HG03442 (cell line): ENCODE measurements around the gene TASP1.
"Not testable (repeated sequence)": the region's sequence is repeated elsewhere in the genome, so short reads cannot be mapped to it uniquely, and the experiment has no call there.

ENCODE experiments used
- ATAC-seq: cut with Tn5 transposase; IDR thresholded peaks from one replicate; pipeline ENCODE4 v1.9.1; 2021; ENCODE audit warnings: mild to moderate bottlenecking, moderate library complexity; ENCODE audit not compliant: unreplicated experiment

The TASP1 gene

DNA sequence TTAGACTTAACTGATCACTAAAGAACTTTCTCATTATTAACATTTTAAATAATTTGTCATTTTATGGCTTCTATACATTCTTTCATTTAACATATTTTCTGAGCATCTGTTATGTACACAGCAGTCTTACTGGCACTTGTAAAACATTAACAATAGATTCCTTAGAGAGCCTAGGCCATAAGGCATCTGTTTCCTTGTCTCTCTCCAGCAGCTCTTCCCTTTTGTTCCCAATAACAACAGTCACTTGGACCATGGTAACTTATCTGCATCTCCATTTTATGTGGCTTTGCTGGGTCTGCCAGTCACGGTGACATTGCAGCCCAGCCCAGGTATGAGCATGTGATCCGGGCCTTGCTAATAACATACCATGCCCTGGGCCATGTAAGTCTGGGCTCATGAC, 11.7 kb upstream of the TASP1 start:
- no peak for ATAC-seq

DNA sequence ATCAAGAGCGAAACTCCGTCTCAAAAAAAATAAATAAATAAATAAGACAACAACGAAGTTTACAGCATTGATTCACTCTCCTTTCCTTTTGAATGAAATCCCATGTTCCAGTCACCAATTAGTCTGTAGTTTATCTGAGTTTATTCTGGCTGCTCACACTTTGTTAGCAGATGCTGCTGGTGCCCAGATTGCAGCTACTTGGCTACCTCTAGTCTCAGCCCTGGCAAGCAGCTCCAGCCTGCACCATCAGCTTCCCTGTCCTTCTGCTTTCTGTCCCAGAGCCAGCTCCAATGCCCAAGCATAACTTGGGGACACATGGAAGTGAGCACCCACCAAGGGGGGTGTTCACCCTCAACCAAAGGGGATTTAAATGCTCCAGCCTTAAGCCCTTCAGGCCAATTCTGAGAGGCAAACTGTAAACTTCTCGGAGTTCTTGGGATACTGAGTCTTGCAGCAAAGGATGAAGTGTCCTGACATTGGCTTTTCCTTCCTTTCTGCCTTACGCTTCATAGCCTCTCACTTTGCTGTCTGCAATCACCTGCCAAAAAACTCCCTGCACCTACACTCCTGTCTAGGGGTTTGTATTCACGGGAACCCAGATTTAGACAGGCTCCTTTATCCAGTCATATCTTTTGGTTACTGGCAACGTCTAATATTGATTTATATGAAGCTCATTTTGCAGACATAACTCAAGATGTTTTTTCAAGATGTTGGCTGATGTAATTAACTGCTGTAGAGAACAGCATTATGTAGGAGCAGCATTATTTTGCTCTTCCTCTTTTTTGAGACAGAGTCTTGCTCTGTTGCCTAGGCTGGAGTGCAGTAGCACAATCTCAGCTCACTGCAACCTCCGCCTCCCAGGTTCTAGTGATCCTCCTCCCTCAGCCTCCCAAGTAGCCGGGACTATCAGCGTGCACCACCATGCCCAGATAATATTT, 9.8 kb upstream of the TASP1 start:
- ATAC-seq: no peak

DNA sequence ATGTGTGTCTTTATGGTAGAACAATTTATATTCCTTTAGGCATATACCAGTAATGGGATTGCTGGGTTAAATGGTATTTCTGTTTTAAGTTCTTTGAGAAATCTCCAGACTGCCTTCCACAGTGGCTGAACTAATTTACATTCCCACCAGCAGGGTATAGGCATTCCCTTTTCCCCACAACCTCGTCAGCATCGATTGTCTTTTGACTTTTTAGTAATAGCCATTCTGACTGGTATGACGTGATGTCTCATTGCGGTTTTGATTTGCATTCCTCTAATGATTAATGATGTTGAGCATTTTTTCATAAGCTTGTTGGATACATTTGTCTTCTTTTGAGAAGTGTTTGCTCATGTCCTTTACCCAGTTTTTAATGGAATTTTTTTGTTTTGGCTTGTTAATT, 5.3 kb upstream of the TASP1 start:
- ATAC-seq: no peak

DNA sequence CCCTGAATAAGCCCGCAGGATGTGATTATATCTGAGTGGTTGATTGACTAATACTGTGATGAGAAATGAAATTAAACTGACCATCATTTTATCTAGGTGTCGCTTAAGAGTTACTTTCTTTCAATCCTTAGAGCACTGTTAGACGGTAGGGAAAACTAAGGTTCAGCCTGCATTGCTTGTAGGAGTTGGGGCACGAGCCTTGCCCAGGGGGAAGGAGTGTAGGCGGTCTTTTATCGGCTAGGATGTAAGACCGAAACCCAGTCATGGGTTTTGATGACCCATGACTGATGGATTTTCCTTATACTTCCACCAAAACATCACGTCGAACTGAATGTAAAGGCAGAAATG, 392 bp upstream of the TASP1 start:
- no peak for ATAC-seq

DNA sequence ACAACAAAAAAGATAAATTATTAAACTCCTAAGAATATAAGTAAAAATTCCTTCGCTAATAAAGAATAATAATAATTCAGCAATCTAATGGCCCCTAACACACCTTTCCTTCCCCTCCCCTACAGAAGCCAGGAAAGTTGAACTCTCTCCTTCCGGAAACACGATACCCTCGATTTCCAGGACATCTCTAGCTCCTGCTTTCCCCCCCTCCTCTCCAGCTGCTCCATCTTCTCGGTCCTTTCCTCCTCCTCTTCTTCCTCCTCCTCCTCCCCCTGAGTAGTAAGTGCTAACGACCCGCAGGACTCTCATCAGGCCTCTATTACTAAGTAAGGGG, 603 bp downstream of the TASP1 start:
- ATAC-seq: no peak

DNA sequence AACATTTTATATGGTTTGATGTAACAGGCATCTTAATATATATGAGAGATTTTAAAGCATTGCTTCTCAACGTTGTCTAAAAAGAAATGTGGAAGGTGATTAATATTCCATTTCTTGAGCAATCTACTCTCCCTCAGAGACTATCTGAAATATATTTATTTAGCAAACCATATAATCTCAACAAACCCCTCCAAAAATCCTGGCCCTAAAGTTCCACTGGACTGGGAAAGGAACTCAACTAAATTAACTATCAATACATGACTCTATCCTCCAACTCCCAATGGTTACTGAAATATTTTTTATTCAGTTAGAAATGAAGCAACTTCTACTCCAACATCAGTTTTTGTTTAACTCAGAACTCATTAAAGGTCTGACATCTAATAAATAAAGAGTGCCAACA, 6.3 kb downstream of the TASP1 start:
- no peak for ATAC-seq

DNA sequence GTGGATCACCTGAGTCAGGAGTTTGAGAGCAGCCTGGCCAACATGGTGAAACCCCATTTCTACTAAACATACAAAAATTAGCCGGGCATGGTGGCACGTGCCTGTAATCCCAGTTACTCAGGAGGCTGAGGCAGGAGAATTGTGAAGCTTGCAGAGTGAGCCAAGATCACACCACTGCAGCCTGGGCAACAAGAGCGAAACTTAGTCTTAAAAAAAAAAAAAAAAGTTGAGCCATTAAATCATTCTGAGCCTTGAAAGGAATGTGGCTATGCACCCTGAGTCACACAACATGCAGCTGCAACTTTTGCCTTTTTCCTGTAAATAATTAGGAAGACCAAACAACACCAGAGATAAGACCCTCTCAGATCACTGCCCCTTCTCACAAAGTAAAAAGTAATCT, 11.2 kb downstream of the TASP1 start:
- ATAC-seq: not testable (repeated sequence)

DNA sequence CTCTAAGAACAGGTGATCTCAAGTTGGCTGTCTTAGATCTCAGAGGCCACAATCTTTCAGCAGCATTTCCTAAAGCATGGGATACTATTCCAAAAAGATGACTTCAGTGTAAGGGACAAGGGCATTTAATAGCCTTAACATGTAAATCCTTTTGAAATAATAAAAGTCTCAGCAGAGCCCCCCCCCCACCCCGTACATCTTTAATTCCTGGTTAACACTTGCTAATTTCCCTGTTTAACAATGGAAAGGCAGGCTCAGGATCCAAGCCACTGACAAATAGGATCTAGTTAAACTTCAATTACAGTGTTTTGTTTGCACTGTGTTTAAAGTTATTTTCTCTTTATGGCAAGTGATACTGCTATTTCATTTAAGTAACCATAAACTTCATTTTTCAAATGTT, 12.0 kb downstream of the TASP1 start:
- no peak for ATAC-seq

DNA sequence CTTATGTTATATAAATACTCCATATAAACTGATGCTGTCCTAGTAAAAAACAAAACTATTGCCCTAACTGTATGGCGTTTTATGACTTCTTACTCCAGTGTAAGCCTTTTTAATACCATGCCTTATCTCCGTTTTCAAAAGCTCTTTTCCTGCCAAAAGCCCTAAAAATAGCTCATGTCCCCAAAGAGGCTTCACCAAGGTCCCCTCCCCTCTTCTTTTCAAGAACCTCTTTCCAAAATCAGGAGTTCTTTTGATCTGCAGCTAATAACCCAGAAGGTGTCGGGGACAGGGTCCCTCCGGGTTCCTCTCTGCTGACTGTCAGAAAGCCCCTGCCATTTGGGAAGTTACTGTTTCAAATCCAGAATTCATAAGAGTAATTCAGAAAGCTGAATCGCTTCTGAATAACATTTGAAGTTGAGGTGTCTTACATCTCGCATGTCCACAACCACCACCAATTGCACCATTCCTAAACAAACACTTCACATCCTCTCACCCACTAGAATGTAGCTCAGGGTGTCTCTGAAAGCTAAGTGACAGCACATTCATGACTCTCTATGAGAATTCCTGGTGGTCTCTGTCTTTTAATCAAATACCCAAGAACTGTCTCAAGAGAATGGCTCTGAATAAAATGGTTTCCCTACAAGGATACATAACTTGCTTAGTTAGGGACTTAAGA, 13.3 kb downstream of the TASP1 start:
- no peak for ATAC-seq

DNA sequence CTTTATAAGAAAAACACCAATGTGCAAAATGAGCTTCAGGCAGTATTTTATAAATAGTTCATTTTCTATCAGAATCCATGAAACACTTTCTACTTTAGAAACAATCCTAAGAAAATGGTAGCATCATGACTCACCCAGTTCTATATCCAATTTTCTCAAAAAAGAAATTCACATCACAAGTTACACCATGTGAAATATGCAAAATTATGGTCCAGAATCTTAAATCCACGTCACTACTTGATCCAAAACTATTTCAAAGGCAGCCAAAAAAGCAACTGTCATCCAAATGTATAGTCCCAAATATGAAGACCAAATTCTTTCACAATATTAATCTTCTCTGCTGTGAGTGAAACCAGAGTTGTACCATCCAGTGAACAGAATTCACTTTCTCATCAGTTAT, 19.3 kb downstream of the TASP1 start:
- ATAC-seq: not testable (repeated sequence)

DNA sequence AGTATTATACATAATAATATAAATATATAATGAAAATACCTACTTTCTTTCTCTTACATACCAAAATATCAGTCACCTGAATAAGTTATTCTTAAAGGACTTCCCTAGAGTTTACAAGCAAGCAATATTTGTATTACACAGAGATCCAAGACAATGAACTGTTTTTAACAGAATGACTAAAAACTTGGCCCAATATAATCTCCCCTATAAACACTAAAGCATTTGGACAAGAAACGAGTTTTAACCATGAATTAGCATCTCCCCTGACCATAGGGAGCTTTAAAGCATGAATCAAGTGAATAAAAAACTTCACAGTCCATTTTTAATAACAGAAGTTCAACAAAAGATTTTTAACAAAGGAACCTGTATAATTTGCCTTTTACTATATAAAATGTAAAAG, 20.3 kb downstream of the TASP1 start:
- ATAC-seq: not testable (repeated sequence)

DNA sequence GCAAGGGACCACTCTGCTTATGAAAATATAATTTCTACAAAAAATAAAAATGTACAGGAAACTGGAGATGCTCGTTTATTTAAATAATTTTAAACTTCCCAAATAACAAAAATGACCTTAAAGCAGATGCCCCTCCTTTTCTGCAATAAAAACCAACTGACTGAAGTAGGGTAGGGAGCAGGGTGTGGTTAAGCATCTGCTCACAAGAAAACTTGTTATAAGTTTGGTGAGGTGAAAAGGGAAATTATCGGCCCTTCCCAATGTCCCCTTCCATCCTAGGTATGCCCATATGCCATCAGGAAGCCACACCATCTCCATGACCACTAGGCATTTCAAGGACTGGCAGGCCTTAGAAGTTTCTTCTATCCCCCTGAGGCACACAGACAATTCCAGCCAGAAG, 21.1 kb downstream of the TASP1 start:
- not testable (repeated sequence) for ATAC-seq

DNA sequence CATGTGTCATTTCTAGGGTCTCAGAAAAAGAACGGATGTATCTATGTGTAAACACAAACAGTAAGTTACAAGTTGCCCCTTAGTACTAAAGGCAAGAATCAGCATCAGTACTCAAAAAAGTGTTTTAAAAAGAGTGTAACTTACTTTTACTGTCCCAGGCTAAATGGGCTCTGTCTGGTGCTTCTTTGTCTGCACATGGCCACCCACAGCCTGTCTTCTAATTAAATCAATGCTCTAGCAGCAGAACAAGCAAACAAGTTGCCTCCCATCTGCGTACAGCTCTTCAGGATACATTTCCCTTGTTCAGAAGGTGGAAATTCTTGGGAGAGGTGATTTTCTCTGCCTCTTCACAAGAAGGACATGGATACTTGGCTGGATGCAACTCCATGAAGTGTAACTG, 22.0 kb downstream of the TASP1 start:
- not testable (repeated sequence) for ATAC-seq

DNA sequence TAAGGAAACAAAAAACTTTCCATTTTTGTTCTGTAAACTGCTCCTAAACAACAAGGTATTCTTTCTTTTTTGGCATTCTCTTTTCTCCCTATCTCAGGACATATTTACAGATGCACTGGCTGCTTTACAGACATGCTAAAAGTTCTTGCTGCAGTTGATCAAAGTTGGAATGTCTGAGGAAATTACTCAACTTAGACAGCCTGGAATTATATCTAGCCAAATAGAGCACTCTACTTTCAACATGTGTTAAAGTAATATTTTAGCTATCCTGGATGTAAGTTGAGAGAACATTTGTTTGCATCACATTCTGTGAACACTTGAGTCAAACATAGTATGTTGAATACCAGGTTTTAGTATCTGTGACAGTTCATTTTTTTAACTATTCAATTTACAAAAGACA, 24.8 kb downstream of the TASP1 start:
- no peak for ATAC-seq

DNA sequence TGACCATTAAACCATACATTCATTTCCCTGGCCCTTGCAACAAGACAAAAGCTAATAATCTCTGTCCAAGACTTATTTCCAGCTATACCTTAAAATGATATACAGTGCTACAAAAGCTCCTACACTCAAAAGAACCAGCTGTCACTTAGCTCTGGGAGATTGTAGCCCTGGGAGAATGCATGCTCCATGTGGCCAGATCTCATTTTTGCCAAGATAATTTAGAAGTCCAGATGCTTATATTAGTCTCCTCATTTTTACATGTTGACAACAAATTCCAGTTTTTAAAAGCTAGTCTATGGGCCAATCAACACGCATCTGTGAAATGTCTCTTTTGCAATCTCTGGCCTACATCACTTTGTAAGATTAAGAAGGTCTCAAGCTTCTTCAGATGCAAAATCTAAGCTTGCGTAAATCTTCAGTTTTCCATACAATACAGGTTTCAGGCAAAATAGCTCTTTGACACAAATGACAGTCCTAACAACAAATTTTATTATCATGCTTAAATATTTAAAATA, 27.1 kb downstream of the TASP1 start:
- no peak for ATAC-seq

DNA sequence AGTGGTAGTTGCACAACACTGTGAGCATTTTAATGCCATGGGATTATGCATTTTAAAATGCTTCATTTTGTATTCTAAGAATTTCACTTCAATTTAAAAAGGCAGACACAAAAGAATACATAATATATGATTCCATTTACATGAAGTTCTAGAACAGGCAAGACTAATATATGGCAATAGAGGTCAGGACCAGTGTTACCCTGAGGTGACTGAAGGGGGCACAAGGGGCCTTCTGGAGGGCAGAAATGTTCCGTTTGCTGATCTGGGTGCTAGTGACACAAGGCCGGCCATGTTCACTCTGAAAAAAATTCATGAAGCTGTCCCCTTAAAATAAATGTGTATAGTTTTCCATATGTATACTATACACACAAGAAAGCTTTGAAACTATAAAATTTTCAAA, 28.5 kb downstream of the TASP1 start:
- no peak for ATAC-seq

DNA sequence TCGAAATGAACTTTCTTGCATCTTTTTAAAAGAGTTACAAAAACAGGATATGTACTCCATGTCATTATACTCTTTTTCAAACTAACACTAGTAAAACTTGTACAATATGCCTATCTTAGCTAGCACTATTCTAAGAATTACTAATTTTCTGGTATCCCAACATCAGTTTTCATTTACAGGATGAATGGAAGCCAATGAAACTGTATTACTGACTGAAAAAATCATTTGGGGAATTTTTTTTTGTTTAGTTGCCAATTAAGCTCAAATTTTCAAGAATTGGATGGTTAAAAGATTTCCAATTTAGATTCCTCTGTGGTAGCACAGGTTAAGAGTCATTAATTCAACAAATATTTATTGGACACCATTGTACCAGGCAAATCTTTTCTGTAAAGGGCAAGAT, 30.7 kb downstream of the TASP1 start:
- ATAC-seq: no peak

DNA sequence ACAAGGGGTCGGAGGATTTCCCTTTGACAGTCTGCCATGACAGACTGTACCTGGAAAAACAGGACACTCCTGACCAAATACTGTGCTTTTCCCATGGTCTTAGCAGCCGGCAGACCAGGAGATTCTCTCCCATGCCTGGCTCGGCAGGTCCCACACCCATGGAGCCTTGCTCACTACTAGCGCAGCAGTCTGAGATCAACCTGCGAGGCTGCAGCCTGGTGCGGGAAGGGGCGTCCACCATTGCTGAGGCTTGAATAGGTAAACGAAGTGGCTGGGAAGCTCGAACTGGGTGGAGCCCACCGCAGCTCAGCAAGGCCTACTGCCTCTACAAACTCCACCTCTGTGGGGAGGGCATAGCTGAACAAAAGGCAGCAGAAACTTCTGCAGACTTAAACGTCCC, 45.3 kb downstream of the TASP1 start:
- ATAC-seq: not testable (repeated sequence)

DNA sequence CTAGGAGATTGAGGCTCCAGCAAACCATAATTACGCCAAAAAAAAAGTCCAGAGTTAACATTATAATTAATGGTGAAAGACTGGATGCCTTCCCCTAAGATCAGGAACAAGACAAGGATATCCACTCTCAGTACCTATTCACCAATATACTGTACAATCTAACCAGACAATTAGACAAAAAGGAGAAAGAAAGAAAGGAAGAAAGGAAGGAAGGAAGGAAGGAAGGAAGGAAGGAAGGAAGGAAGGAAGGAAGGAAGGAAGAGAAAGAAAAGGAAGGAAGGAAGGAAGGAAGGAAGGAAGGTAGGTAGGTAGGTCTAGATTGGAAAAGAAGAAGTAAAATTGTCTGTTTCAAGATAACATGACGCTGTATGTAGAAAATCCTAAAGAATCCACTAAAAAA, 50.7 kb downstream of the TASP1 start:
- ATAC-seq: no peak

DNA sequence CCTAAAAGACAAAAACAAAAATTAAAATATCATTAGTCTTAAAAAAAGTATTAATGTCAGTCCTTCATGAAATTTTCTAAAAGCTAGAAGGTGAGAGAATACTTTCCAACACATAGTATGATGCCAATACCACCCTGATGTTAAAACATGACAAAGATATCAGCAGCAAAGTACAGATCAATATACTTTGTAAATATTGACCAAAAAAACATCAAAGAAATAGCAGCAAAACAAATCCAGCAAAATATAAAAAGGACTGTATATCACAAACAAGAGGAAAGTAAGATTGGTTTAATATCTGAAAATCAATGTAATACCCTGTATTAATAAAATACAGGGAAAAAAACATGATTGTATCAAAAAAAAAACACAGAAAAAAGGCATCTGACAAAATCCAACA, 51.4 kb downstream of the TASP1 start:
- no peak for ATAC-seq

DNA sequence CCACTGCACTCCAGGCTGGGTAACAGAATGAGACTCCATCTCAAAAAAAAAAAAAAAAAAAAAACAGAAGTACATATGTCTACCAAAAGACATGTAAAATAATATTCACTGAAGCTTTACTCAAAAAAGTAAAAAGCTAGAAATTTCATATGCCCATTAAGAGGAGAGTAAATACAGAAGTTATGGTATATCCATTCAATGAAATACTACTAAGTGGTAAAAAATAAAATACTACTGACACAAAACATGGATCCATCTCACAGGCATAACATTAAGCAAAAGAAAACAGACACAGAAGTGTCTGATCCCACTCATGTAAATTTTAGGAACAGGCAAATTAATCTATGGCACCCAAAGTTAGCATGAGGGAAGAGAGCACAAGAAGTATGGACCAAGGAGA, 52.6 kb downstream of the TASP1 start:
- ATAC-seq: no peak

DNA sequence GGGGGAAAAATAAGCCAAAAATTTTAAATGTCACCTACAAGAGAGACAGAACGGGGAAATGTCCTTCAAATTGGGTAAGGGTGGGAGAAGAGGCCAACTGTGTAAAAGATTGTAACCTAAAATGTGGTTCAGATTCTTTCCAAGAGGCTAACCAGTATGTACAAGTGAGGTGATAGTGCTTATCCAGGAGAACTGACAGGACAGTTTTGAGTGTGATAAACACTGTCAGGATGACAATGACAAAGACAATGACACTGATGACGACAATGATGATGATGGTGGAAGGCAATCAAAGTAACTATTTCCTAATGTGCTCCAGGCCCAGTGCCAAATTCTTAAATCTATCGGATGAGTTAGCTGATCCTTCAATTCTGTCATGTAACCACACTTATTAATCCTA, 57.3 kb downstream of the TASP1 start:
- no peak for ATAC-seq
